Bronchial epithelial cell (primary cell): ENCODE data around the gene RETREG2. TPM values are rescaled to one million over a fixed set of nuclear protein-coding genes. Genes with fewer than 3 reads are reported as not detected.
A peak's percentile ranks its signal among the peaks of the same experiment; 100 is the strongest.

ENCODE experiments used
- DNase-seq: peaks from one replicate; pipeline ENCODE4 v3.0.0-alpha.2; 2010; ENCODE audit warnings: low read depth
- FAIRE-seq: peaks from 2 replicates; lab custom pipeline; 2011; peaks lifted over from hg19 to GRCh38; lab: Jason Lieb, UNC
- H3K27me3 ChIP-seq: 2 replicates; pipeline ENCODE4 v1.5.1; 2011; ENCODE audit warnings: low read length; ENCODE audit not compliant: control insufficient read depth, insufficient read depth
- H3K36me3 ChIP-seq: 2 replicates; pipeline ENCODE4 v1.5.1; 2011; ENCODE audit warnings: low read length; ENCODE audit not compliant: control insufficient read depth, insufficient read depth
- H3K4me3 ChIP-seq: 2 replicates; pipeline ENCODE4 v1.5.1; 2011; ENCODE audit warnings: mild to moderate bottlenecking, low read depth, low read length, control low read depth
- CTCF ChIP-seq: IDR thresholded peaks from 2 replicates; pipeline ENCODE4 v1.5.1; 2011; ENCODE audit warnings: mild to moderate bottlenecking, moderate library complexity, low read length, control low read depth, inconsistent platforms; ENCODE audit not compliant: insufficient read depth, severe bottlenecking
- total RNA-seq: library from RNA; depleted of rRNA; stranded (reverse); fragments of >200 nt; gene quantifications from 2 replicates; pipeline ENCODE4 v1.2.1, GENCODE V29; 2014

Gene RETREG2
- total RNA-seq, 1 donor from 2014 or later: 110 TPM

- H3K4me3 ChIP-seq: no peak overlapping the region
- H3K36me3 ChIP-seq: peaks cover 55% of the 10 kb centered on the region
- no peak for FAIRE-seq
- no peak for DNase-seq
- no peak for TF ChIP-seq CTCF
- no peaks in the 10 kb centered on the region for H3K27me3 ChIP-seq
Observed at GRCh38 chr2:219213486-219214071, 35.5 kb downstream of the RETREG2 start.

GRCh38 chr2:219214141-219214540 is 36.1 kb downstream of the RETREG2 start:
- FAIRE-seq (peak; percentile 47), DNase-seq (no peak)
- no peak for TF ChIP-seq CTCF
- Histone ChIP-seq H3K36me3 (peaks cover 53% of the 10 kb centered on the region), H3K4me3 (no peak overlapping the region), H3K27me3 (no peaks in the 10 kb centered on the region)

- H3K4me3 ChIP-seq: no peak overlapping the region
- H3K36me3 ChIP-seq: peaks cover 48% of the 10 kb centered on the region
- no peak for FAIRE-seq
- no peaks in the 10 kb centered on the region for H3K27me3 ChIP-seq
- no peak for TF ChIP-seq CTCF
- no peak for DNase-seq
Observed at GRCh38 chr2:219214786-219215185, 36.7 kb downstream of the RETREG2 start.

DNA sequence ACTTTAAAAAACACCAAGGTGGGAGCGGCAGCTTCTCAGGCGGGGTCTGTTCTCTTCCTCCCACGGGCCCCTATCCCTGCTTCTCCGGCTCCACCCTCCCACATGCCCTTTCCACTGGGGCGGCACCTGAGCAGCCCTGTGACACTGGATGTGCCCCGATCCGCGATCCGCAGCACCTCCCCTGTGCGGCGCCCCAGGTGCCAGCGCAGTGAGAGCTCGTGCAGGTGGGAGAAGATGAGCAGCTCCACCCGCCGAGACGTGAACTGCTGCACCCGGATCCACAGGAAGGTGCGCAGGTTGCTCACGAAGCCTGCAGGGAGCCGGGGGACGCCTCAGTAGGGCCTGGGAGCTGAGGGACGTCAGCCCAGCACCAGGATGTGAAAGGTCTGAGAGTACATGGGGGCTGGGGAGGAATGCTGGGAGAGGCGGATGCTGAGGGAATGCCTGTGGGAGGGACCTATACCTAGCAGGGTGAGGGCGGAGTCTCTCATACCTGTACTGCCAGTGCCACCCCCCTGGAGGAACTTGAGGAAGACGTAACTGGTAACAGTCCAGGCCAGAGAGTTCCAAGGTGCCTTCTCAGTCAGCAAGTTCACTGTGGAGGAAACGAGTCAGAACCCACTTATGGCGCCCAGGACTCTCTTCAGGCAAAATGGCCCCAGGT is 37.9 kb downstream of the RETREG2 start:
- H3K4me3 ChIP-seq: no peak overlapping the region
- FAIRE-seq: no peak
- no peaks in the 10 kb centered on the region for H3K27me3 ChIP-seq
- H3K36me3 ChIP-seq: peaks cover 45% of the 10 kb centered on the region
- no peak for DNase-seq
- no peak for TF ChIP-seq CTCF

DNA sequence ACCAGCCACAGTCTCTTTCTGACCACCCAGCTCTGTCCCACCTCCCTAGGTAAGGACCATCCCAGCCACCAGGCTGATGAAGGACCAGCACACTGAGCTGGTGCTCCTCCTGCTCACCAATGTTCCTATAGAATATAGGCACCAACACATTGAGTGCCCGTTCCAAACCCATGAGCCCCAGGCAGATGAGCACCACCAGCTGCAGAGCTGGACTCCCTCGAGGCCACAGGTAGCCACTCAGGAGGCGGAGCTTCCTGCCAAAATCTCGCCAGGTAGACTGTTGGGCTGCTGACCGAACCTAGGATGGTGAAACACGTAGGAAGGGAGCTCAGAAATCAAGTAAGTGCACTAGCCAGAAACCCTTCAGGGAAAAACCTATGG is 38.5 kb downstream of the RETREG2 start:
- H3K36me3 ChIP-seq: peaks cover 44% of the 10 kb centered on the region
- no peak overlapping the region for H3K4me3 ChIP-seq
- TF ChIP-seq CTCF: no peak
- FAIRE-seq: no peak
- DNase-seq: no peak
- H3K27me3 ChIP-seq: no peaks in the 10 kb centered on the region
